OCI-LY1 (cell line): ENCODE measurements around the gene BCORL1.

Experiments used
- CTCF ChIP-seq: fragments of 200-600 bp; sonication (generic), shearing (Covaris generic); IDR thresholded peaks from 2 replicates; pipeline ENCODE4 v1.5.1; 2017; ENCODE audit warnings: mild to moderate bottlenecking, antibody characterized with exemption, low read length, moderate library complexity, mixed read lengths
- EZH2 ChIP-seq: fragments of 200-600 bp; sonication (generic), shearing (Covaris generic); IDR thresholded peaks from 2 replicates; pipeline ENCODE4 v1.8.0; 2017; ENCODE audit warnings: borderline replicate concordance, mixed run types, mild to moderate bottlenecking, antibody characterized with exemption, low read length, moderate library complexity, mixed read lengths

GRCh38 chrX:129938081-129938480, 44.4 kb upstream of the BCORL1 start:
- TF ChIP-seq CTCF, result no peak
- TF ChIP-seq EZH2, result no peak
